ENCODE results near the gene SLC49A3.

SLC49A3 gene

GRCh38 chr4:659851-660250 lies 29.1 kb downstream of the SLC49A3 start:
- Histone ChIP-seq H3K36me3 (ENCODE audit: control insufficient read depth in 1 of 2, insufficient read depth in 2 of 2, low read length in 2 of 2) (no peaks in the 10 kb centered on the region), H3K9me3 (ENCODE audit: control insufficient read depth in 1 of 2, low read length in 2 of 2) (no peaks in the 10 kb centered on the region), H3K27me3 (ENCODE audit: low read depth, low read length) (no peaks in the 10 kb centered on the region), H3K4me3 (ENCODE audit: low read depth in 1 of 2, low read length in 2 of 2) (no peak overlapping the region), H3K27ac (ENCODE audit: low read length) (no peak overlapping the region), H3K4me1 (ENCODE audit: control insufficient read depth in 1 of 2, insufficient read depth in 2 of 2, low read length in 2 of 2) (peaks cover 0 to 11% of the 10 kb centered on the region in 2 donors)

GRCh38 chr4:658681-659667 lies 30.0 kb downstream of the SLC49A3 start:
- Histone ChIP-seq H3K27me3 (ENCODE audit: low read depth, low read length) (no peaks in the 10 kb centered on the region), H3K36me3 (ENCODE audit: control insufficient read depth in 1 of 2, insufficient read depth in 2 of 2, low read length in 2 of 2) (no peaks in the 10 kb centered on the region), H3K4me3 (ENCODE audit: low read depth in 1 of 2, low read length in 2 of 2) (no peak overlapping the region), H3K27ac (ENCODE audit: low read length) (no peak overlapping the region), H3K9me3 (ENCODE audit: control insufficient read depth in 1 of 2, low read length in 2 of 2) (no peaks in the 10 kb centered on the region), H3K4me1 (ENCODE audit: control insufficient read depth in 1 of 2, insufficient read depth in 2 of 2, low read length in 2 of 2) (peaks cover 0 to 5% of the 10 kb centered on the region in 2 donors)

- H3K4me1 ChIP-seq (ENCODE audit: control insufficient read depth in 1 of 2, insufficient read depth in 2 of 2, low read length in 2 of 2): peaks cover 0 to 3% of the 10 kb centered on the region in 2 donors
- H3K36me3 ChIP-seq (ENCODE audit: control insufficient read depth in 1 of 2, insufficient read depth in 2 of 2, low read length in 2 of 2): no peaks in the 10 kb centered on the region
- H3K27me3 ChIP-seq (ENCODE audit: low read depth, low read length): no peaks in the 10 kb centered on the region
- no peaks in the 10 kb centered on the region for H3K9me3 ChIP-seq (ENCODE audit: control insufficient read depth in 1 of 2, low read length in 2 of 2)
- H3K4me3 ChIP-seq (ENCODE audit: low read depth in 1 of 2, low read length in 2 of 2): no peak overlapping the region
- H3K27ac ChIP-seq (ENCODE audit: low read length): no peak overlapping the region
These were observed 30.9 kb downstream of the SLC49A3 start for GRCh38 chr4:657834-658667.

- Histone ChIP-seq H3K4me3 (ENCODE audit: low read depth in 1 of 2, low read length in 2 of 2) (no peak overlapping the region), H3K9me3 (ENCODE audit: control insufficient read depth in 1 of 2, low read length in 2 of 2) (no peaks in the 10 kb centered on the region), H3K27ac (ENCODE audit: low read length) (no peak overlapping the region), H3K27me3 (ENCODE audit: low read depth, low read length) (no peaks in the 10 kb centered on the region), H3K4me1 (ENCODE audit: control insufficient read depth in 1 of 2, insufficient read depth in 2 of 2, low read length in 2 of 2) (no peaks in the 10 kb centered on the region), H3K36me3 (ENCODE audit: control insufficient read depth in 1 of 2, insufficient read depth in 2 of 2, low read length in 2 of 2) (no peaks in the 10 kb centered on the region)
These were observed 31.6 kb downstream of the SLC49A3 start for GRCh38 chr4:657338-657833.

GRCh38 chr4:656436-657337 lies 32.3 kb downstream of the SLC49A3 start:
- Histone ChIP-seq H3K4me3 (ENCODE audit: low read depth in 1 of 2, low read length in 2 of 2) (no peak overlapping the region), H3K27ac (ENCODE audit: low read length) (no peak overlapping the region), H3K27me3 (ENCODE audit: low read depth, low read length) (no peaks in the 10 kb centered on the region), H3K4me1 (ENCODE audit: control insufficient read depth in 1 of 2, insufficient read depth in 2 of 2, low read length in 2 of 2) (no peaks in the 10 kb centered on the region), H3K36me3 (ENCODE audit: control insufficient read depth in 1 of 2, insufficient read depth in 2 of 2, low read length in 2 of 2) (no peaks in the 10 kb centered on the region), H3K9me3 (ENCODE audit: control insufficient read depth in 1 of 2, low read length in 2 of 2) (no peaks in the 10 kb centered on the region)

GRCh38 chr4:655464-656151 lies 33.3 kb downstream of the SLC49A3 start:
- H3K27me3 ChIP-seq (ENCODE audit: low read depth, low read length): no peaks in the 10 kb centered on the region
- no peak overlapping the region for H3K27ac ChIP-seq (ENCODE audit: low read length)
- no peaks in the 10 kb centered on the region for H3K4me1 ChIP-seq (ENCODE audit: control insufficient read depth in 1 of 2, insufficient read depth in 2 of 2, low read length in 2 of 2)
- H3K36me3 ChIP-seq (ENCODE audit: control insufficient read depth in 1 of 2, insufficient read depth in 2 of 2, low read length in 2 of 2): no peaks in the 10 kb centered on the region
- H3K4me3 ChIP-seq (ENCODE audit: low read depth in 1 of 2, low read length in 2 of 2): no peak overlapping the region
- H3K9me3 ChIP-seq (ENCODE audit: control insufficient read depth in 1 of 2, low read length in 2 of 2): no peaks in the 10 kb centered on the region

- H3K36me3 ChIP-seq (ENCODE audit: control insufficient read depth in 1 of 2, insufficient read depth in 2 of 2, low read length in 2 of 2): no peaks in the 10 kb centered on the region
- H3K9me3 ChIP-seq (ENCODE audit: control insufficient read depth in 1 of 2, low read length in 2 of 2): no peaks in the 10 kb centered on the region
- no peaks in the 10 kb centered on the region for H3K4me1 ChIP-seq (ENCODE audit: control insufficient read depth in 1 of 2, insufficient read depth in 2 of 2, low read length in 2 of 2)
- no peaks in the 10 kb centered on the region for H3K27me3 ChIP-seq (ENCODE audit: low read depth, low read length)
- no peak overlapping the region for H3K4me3 ChIP-seq (ENCODE audit: low read depth in 1 of 2, low read length in 2 of 2)
- no peak overlapping the region for H3K27ac ChIP-seq (ENCODE audit: low read length)
These were observed 34.0 kb downstream of the SLC49A3 start for GRCh38 chr4:654871-655463.

GRCh38 chr4:654503-654845 lies 34.5 kb downstream of the SLC49A3 start:
- no peaks in the 10 kb centered on the region for H3K27me3 ChIP-seq (ENCODE audit: low read depth, low read length)
- no peak overlapping the region for H3K27ac ChIP-seq (ENCODE audit: low read length)
- no peaks in the 10 kb centered on the region for H3K36me3 ChIP-seq (ENCODE audit: control insufficient read depth in 1 of 2, insufficient read depth in 2 of 2, low read length in 2 of 2)
- H3K4me3 ChIP-seq (ENCODE audit: low read depth in 1 of 2, low read length in 2 of 2): no peak overlapping the region
- H3K9me3 ChIP-seq (ENCODE audit: control insufficient read depth in 1 of 2, low read length in 2 of 2): no peaks in the 10 kb centered on the region
- H3K4me1 ChIP-seq (ENCODE audit: control insufficient read depth in 1 of 2, insufficient read depth in 2 of 2, low read length in 2 of 2): no peaks in the 10 kb centered on the region

GRCh38 chr4:653831-654502 lies 35.0 kb downstream of the SLC49A3 start:
- H3K36me3 ChIP-seq (ENCODE audit: control insufficient read depth in 1 of 2, insufficient read depth in 2 of 2, low read length in 2 of 2): no peaks in the 10 kb centered on the region
- no peak overlapping the region for H3K27ac ChIP-seq (ENCODE audit: low read length)
- H3K9me3 ChIP-seq (ENCODE audit: control insufficient read depth in 1 of 2, low read length in 2 of 2): no peaks in the 10 kb centered on the region
- H3K4me3 ChIP-seq (ENCODE audit: low read depth in 1 of 2, low read length in 2 of 2): no peak overlapping the region
- no peaks in the 10 kb centered on the region for H3K27me3 ChIP-seq (ENCODE audit: low read depth, low read length)
- H3K4me1 ChIP-seq (ENCODE audit: control insufficient read depth in 1 of 2, insufficient read depth in 2 of 2, low read length in 2 of 2): no peaks in the 10 kb centered on the region
